HepG2 (cell line): ENCODE results near the gene IBA57. TPM values are rescaled to one million over a fixed set of nuclear protein-coding genes. Genes with fewer than 3 reads are reported as not detected.

Experiments
- ATAC-seq: fragments of 200-7000 bp; cut with Tn5 transposase; 3 replicates; pipeline ENCODE4 v1.9.1; 2020; ENCODE audit warnings: mild to moderate bottlenecking, moderate library complexity
- BruUV-seq: library from RNA; stranded (reverse); fragments of 400-500 nt; replicated peaks from 2 replicates; lab custom pipeline; 2021; lab: Mats Ljungman, UMichigan
- CTCF ChIA-PET: fragments of 300-600 bp; formaldehyde crosslinking; extraction: SDS; loops from one replicate; lab custom pipeline; 2021; ENCODE audit warnings: low total read pairs, inconsistent platforms, low intra/inter-chr PET ratio; lab: Yijun Ruan, JAX
- POLR2A ChIA-PET: fragments of 350-600 bp; sonication (Branson Sonifier 250); formaldehyde crosslinking; loops from one replicate; lab custom pipeline; 2020; ENCODE audit warnings: antibody characterized with exemption, inconsistent platforms; lab: Yijun Ruan, JAX
- DNase-seq: peaks from one replicate; pipeline ENCODE4 v3.0.0-alpha.2; 2015; ENCODE audit warnings: low spot score
- FAIRE-seq: peaks from 3 replicates; lab custom pipeline; 2011; peaks lifted over from hg19 to GRCh38; lab: Jason Lieb, UNC
- H2AFZ ChIP-seq: one replicate; pipeline ENCODE4 v1.6.1; 2011; ENCODE audit warnings: low read length, inconsistent platforms
- H3K27ac ChIP-seq: fragments of 300-600 bp; 3 replicates; pipeline ENCODE4 v1.8.0; 2011; ENCODE audit warnings: mixed run types, mild to moderate bottlenecking, mixed read lengths, low read length, inconsistent platforms; ENCODE audit not compliant: insufficient read depth; ENCODE audit errors: extremely low read length
- H3K27me3 ChIP-seq, 2 experiments: fragments of 200-600 bp in 1 of 2; 2 replicates in 1 of 2; 3 replicates in 1 of 2; pipeline versions ENCODE4 v1.6.0 to v1.8.0; 2011; ENCODE audit warnings: low read length in 2 of 2, mild to moderate bottlenecking in 2 of 2, moderate library complexity in 2 of 2, inconsistent platforms in 1 of 2; ENCODE audit not compliant: insufficient read depth in 2 of 2, control insufficient read depth in 1 of 2
- H3K36me3 ChIP-seq, 2 experiments: fragments of 200-600 bp in 1 of 2; replicated peaks in 1 of 2; 2 replicates in 1 of 2; 3 replicates in 1 of 2; pipeline versions ENCODE4 v1.5.1 to v1.8.0; 2011; ENCODE audit warnings: low read length in 2 of 2, inconsistent platforms in 1 of 2; ENCODE audit not compliant: insufficient read depth in 2 of 2, control insufficient read depth in 1 of 2
- H3K4me1 ChIP-seq: 2 replicates; pipeline ENCODE4 v1.5.1; 2012; ENCODE audit warnings: low read length, inconsistent platforms; ENCODE audit not compliant: insufficient read depth
- H3K4me2 ChIP-seq: 2 replicates; pipeline ENCODE4 v1.6.0; 2011; ENCODE audit warnings: low read depth, low read length, inconsistent platforms
- H3K4me3 ChIP-seq, 3 experiments: fragments of 200-600 bp in 1 of 3; sonication (generic), shearing (Covaris generic) in 1 of 3; replicated peaks in 1 of 3; 2 replicates each; pipeline ENCODE4 v1.5.1; 2011 to 2016; ENCODE audit warnings: low read length in 3 of 3, inconsistent platforms in 2 of 3, low read depth in 2 of 3, mild to moderate bottlenecking in 2 of 3, control low read depth in 1 of 3, mixed read lengths in 1 of 3; ENCODE audit not compliant: insufficient read depth in 1 of 3
- H3K79me2 ChIP-seq: one replicate; pipeline ENCODE4 v1.6.1; 2011; ENCODE audit warnings: low read length, inconsistent platforms; ENCODE audit not compliant: insufficient read depth
- H3K9ac ChIP-seq: 2 replicates; pipeline ENCODE4 v1.6.0; 2011; ENCODE audit warnings: mild to moderate bottlenecking, low read depth, low read length, inconsistent platforms; ENCODE audit not compliant: insufficient read depth
- H3K9me3 ChIP-seq: 2 replicates; pipeline ENCODE4 v1.5.1; 2012; ENCODE audit warnings: mild to moderate bottlenecking, low read length
- H4K20me1 ChIP-seq: 2 replicates; pipeline ENCODE4 v1.6.0; 2011; ENCODE audit warnings: inconsistent platforms, mild to moderate bottlenecking, low read length, moderate library complexity; ENCODE audit not compliant: insufficient read depth
- ZBTB7B ChIP-seq: sonication (generic); formaldehyde crosslinking; IDR thresholded peaks from 2 replicates; pipeline ENCODE4 v1.4.0; 2020; ENCODE audit warnings: missing genetic modification reagents
- WGBS: methylation state at CpG from one replicate; pipeline ENCODE4 v1.1.6; 2017; ENCODE audit warnings: low lambda C conversion rate; 5-methylcytosine and 5-hydroxymethylcytosine counted together
- in situ Hi-C: cut with HindIII; loops from 2 replicates; pipeline ENCODE4 v1.10.0; 2017; ENCODE audit warnings: low pct_unique_long_range_greater_than_20kb; ENCODE audit not compliant: extremely low pct_ligation_motif_present
- intact Hi-C: fragments of 100-400 bp; cut with micrococcal nuclease; formaldehyde crosslinking; loops from one replicate; pipeline ENCODE4 v1.10.0; 2022; ENCODE audit not compliant: unreplicated experiment
- polyA plus RNA-seq, 8 experiments: library from polyadenylated mRNA; depleted of rRNA in 3 of 8; stranded (reverse) in 7 of 8; unstranded in 1 of 8; fragments of >200 nt; fragmentation: Illumina TruSeq in 4 of 8; extraction: Trizol in 4 of 8; gene quantifications; 2 replicates each; pipeline versions ENCODE4 v1.2.1 to v1.2.3, GENCODE V29; 2011 to 2016; ENCODE audit warnings: low read depth in 4 of 8, missing spikeins in 1 of 8, mixed read lengths in 1 of 8; ENCODE audit not compliant: insufficient read depth in 1 of 8
- total RNA-seq, 5 experiments: library from RNA; depleted of rRNA; stranded (reverse); fragments of >200 nt; fragmentation: Illumina TruSeq; extraction: Trizol; gene quantifications; 2 replicates each; pipeline ENCODE4 v1.2.3, GENCODE V29; 2016; ENCODE audit warnings: low read depth in 1 of 5
- TF ChIP-seq, protein P1 (sequence below): sonication (generic); formaldehyde crosslinking; IDR thresholded peaks from 2 replicates; pipeline ENCODE4 v1.5.1; 2020; ENCODE audit warnings: mild to moderate bottlenecking, missing genetic modification reagents, moderate library complexity

The IBA57 gene
- total and polyA plus RNA-seq, 2 of the 13 experiments (the other 11 are each of a cell fraction or from before 2014, with no cell fraction given): 2.3 to 10.2 TPM

DNA sequence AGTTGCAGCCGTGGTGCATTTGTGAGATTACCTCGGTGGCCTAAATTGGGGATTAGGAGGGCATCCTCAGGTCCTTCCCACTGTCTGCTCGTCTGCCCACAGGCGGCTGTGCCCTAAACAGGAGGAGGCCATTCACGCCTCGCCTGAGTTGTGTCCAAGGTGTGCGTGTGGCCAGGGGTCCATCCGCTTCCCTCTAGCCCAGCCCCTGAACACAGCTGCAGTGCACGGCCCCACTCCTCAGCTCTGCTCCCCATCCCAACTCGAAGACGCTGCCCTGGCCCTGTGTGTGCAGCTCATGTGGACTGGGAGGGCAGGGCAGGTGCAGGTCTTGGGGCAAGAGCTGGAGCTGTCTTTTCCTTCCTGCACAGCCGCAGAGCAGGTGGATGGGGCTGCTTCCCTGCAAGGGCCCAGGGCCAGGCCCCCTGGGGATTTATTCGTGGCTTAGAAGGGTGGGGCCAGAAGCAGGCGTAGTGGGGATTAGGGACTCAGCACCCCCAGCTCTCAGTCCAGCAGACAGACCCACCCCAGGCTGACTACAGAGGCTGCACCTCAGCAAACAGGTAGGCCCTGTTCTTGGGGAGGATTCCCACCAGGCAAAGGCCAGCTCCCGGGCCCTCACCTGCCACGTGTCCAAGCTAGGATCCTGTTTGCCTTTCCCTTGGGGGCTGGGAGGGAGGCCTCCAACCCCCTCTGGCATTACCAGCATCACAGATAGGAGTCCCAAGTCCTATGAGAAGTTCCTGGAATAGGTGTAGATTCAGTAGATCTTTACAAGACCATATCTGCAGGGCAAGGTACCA is 21.2 kb upstream of the IBA57 start:
- CTCF ChIA-PET: no interaction called here
- Histone ChIP-seq H4K20me1 (peaks cover 23% of the 10 kb centered on the region; the same call in 1 of the 2 replicates), H3K36me3 (peaks cover 4 to 17% of the 10 kb centered on the region in 2 experiments; a peak in 4 of 5 replicates), H3K27me3 (no peaks in the 10 kb centered on the region; a peak in 1 of 5 replicates), H3K4me1 (peaks cover 46% of the 10 kb centered on the region), H2AFZ (no peak overlapping the region), H3K9me3 (no peaks in the 10 kb centered on the region), H3K27ac (no peak overlapping the region), H3K79me2 (peaks cover 59% of the 10 kb centered on the region), H3K4me3 (no peak overlapping the region; a peak in 1 of 6 replicates), H3K4me2 (no peak overlapping the region), H3K9ac (no peak overlapping the region)
- WGBS: 95% methylated on average over 6 of the region's 16 CpGs
- in situ Hi-C loops (no loop called here), intact Hi-C loops (no loop called here)
- ATAC-seq: no peak
- no peak for DNase-seq
- no TSS peak for BruUV-seq
- POLR2A ChIA-PET: interaction anchor here (1.2 kb wide), 1 partner anchor 21 kb away, joined by 6 read pairs; the partner anchor contains the start of gene IBA57
- FAIRE-seq: no peak
- TF ChIP-seq ZBTB7B: no peak
- TF ChIP-seq, protein P1, sequence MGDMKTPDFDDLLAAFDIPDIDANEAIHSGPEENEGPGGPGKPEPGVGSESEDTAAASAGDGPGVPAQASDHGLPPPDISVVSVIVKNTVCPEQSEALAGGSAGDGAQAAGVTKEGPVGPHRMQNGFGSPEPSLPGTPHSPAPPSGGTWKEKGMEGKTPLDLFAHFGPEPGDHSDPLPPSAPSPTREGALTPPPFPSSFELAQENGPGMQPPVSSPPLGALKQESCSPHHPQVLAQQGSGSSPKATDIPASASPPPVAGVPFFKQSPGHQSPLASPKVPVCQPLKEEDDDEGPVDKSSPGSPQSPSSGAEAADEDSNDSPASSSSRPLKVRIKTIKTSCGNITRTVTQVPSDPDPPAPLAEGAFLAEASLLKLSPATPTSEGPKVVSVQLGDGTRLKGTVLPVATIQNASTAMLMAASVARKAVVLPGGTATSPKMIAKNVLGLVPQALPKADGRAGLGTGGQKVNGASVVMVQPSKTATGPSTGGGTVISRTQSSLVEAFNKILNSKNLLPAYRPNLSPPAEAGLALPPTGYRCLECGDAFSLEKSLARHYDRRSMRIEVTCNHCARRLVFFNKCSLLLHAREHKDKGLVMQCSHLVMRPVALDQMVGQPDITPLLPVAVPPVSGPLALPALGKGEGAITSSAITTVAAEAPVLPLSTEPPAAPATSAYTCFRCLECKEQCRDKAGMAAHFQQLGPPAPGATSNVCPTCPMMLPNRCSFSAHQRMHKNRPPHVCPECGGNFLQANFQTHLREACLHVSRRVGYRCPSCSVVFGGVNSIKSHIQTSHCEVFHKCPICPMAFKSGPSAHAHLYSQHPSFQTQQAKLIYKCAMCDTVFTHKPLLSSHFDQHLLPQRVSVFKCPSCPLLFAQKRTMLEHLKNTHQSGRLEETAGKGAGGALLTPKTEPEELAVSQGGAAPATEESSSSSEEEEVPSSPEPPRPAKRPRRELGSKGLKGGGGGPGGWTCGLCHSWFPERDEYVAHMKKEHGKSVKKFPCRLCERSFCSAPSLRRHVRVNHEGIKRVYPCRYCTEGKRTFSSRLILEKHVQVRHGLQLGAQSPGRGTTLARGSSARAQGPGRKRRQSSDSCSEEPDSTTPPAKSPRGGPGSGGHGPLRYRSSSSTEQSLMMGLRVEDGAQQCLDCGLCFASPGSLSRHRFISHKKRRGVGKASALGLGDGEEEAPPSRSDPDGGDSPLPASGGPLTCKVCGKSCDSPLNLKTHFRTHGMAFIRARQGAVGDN (CRISPR knock-in tag): 0 out of 2 replicates have a peak, but pooled peaks have one; percentile 10
